BJ (cell line): Measurements from ENCODE around the gene NUAK1. TPM values are rescaled to one million over a fixed set of nuclear protein-coding genes. Genes with fewer than 3 reads are reported as not detected.

Experiments used
- CTCF ChIA-PET: fragments of 350-600 bp; formaldehyde crosslinking; extraction: SDS; loops from one replicate; lab custom pipeline; 2021; ENCODE audit warnings: antibody characterized with exemption, inconsistent platforms; lab: Yijun Ruan, JAX
- POLR2A ChIA-PET: fragments of 300-600 bp; sonication (Branson Sonifier 250); formaldehyde crosslinking; extraction: SDS; loops from one replicate; lab custom pipeline; 2021; ENCODE audit warnings: antibody characterized with exemption; lab: Charles Lee
- DNase-seq: peaks from one replicate; pipeline ENCODE4 v3.0.0-alpha.2; 2011; ENCODE audit warnings: low read depth
- H3K27me3 ChIP-seq: 2 replicates; pipeline ENCODE4 v1.6.0; 2011; ENCODE audit warnings: low read length; ENCODE audit not compliant: control insufficient read depth, insufficient read depth
- H3K36me3 ChIP-seq: 2 replicates; pipeline ENCODE4 v1.5.1; 2011; ENCODE audit warnings: low read length; ENCODE audit not compliant: control insufficient read depth, insufficient read depth
- H3K4me3 ChIP-seq: 2 replicates; pipeline ENCODE4 v1.5.1; 2011; ENCODE audit warnings: low read depth, mild to moderate bottlenecking, control low read depth, low read length
- CTCF ChIP-seq: IDR thresholded peaks from 2 replicates; pipeline ENCODE4 v1.5.1; 2011; ENCODE audit warnings: low read depth, mild to moderate bottlenecking, control low read depth, inconsistent platforms, low read length, moderate library complexity; ENCODE audit not compliant: insufficient read depth
- polyA plus RNA-seq: library from polyadenylated mRNA; depleted of rRNA; stranded (reverse); fragments of >200 nt; gene quantifications from 2 replicates; pipeline ENCODE4 v1.2.3, GENCODE V29; 2011

NUAK1 gene
- polyA plus RNA-seq, 1 experiment, result 37.0 TPM

GRCh38 chr12:106139422-106140171 is 843 bp upstream of the NUAK1 start:
- POLR2A ChIA-PET, result interaction anchor here (0.6 to 0.9 kb wide), 5 partner anchors 13 to 730 kb away, joined by 3 to 12 read pairs (median 3); no protein-coding TSS in a partner anchor

GRCh38 chr12:106138357-106138632 is 459 bp downstream of the NUAK1 start:
- TF ChIP-seq CTCF, result no peak
- POLR2A ChIA-PET, result interaction anchor here (0.6 kb wide), 1 partner anchor 38 kb away, joined by 4 read pairs; no protein-coding TSS in a partner anchor
- Histone ChIP-seq H3K4me3 (peak overlapping the region; percentile 85), H3K27me3 (no peaks in the 10 kb centered on the region), H3K36me3 (no peaks in the 10 kb centered on the region)
- CTCF ChIA-PET, result interaction anchor here (0.5 to 6.5 kb wide), 6 partner anchors 9 to 719 kb away, joined by 5 to 57 read pairs (median 22); no protein-coding TSS in a partner anchor
- no peak for DNase-seq

More at GRCh38 chr12:106139422-106140171, 843 bp upstream of the NUAK1 start:
- DNase-seq, result no peak
- TF ChIP-seq CTCF, result no peak
- Histone ChIP-seq H3K36me3 (no peaks in the 10 kb centered on the region), H3K4me3 (peak overlapping the region; percentile 85), H3K27me3 (no peaks in the 10 kb centered on the region)
- CTCF ChIA-PET, result interaction anchor here (0.9 to 6.5 kb wide), 6 partner anchors 10 to 720 kb away, joined by 3 to 57 read pairs (median 10); no protein-coding TSS in a partner anchor

- POLR2A ChIA-PET, result no interaction called here
- Histone ChIP-seq H3K4me3 (peak overlapping the region; percentile 85), H3K27me3 (no peaks in the 10 kb centered on the region), H3K36me3 (no peaks in the 10 kb centered on the region)
- CTCF ChIA-PET, result interaction anchor here (0.5 to 6.5 kb wide), 15 partner anchors 8 to 718 kb away, joined by 3 to 57 read pairs (median 9); no protein-coding TSS in a partner anchor
- no peak for DNase-seq
- no peak for TF ChIP-seq CTCF
Observed at GRCh38 chr12:106137530-106138356, 1.0 kb downstream of the NUAK1 start.

GRCh38 chr12:106136263-106136662 is 2.5 kb downstream of the NUAK1 start:
- peak; percentile 62 for DNase-seq
- POLR2A ChIA-PET, result interaction anchor here (0.6 to 0.9 kb wide), 4 partner anchors 62 to 644 kb away, joined by 3 to 5 read pairs (median 4); no protein-coding TSS in a partner anchor
- CTCF ChIA-PET, result interaction anchor here (0.6 to 6.5 kb wide), 53 partner anchors 9 to 731 kb away, joined by 3 to 57 read pairs (median 4); no protein-coding TSS in a partner anchor
- TF ChIP-seq CTCF, result peak; percentile 75
- H3K36me3 ChIP-seq, result no peaks in the 10 kb centered on the region
- H3K27me3 ChIP-seq, result no peaks in the 10 kb centered on the region
- H3K4me3 ChIP-seq, result peak overlapping the region; percentile 85
